Measurements from ENCODE around the gene MAX.

Gene MAX

DNA sequence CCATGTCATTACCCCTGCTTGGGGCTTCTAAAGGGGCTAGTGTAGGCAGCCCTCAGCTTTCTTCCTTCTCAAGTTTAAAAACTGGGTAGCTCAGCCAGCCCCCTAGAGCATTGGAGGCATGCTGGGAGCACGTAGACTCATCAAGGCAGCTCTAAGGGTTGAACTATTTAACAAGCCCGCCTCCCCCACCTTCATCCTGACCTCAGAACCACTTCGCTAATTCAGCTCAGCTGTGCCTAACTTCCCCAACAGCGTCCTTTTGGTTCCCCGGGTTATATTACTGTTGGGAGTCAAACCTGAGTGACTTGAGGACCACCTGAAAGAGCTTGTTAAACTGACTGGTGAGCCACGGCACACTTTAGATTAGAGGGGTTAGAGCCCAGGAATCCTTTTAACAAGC lies 30.1 kb downstream of the MAX start:
- DNase-seq = no peak

DNA sequence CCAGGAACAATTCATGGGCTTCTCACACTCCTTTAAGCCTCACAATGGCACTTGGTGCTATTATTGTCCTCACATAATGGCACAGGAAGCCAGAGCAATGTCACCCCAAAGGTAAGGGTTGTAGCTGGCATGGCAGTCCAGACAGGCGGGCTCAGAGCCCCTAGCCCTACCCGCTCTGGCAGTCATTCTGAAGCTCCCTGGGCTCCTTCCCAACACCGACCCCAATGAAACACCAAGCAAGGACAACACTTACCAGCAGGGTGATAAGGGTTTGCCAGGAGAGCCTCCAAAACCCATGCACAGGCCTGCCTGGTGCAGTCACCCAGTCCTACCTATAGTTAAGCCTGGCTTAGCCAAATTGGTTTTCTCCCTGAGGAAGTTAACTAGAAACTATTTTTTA lies 30.8 kb downstream of the MAX start:
- DNase-seq = no peak

DNA sequence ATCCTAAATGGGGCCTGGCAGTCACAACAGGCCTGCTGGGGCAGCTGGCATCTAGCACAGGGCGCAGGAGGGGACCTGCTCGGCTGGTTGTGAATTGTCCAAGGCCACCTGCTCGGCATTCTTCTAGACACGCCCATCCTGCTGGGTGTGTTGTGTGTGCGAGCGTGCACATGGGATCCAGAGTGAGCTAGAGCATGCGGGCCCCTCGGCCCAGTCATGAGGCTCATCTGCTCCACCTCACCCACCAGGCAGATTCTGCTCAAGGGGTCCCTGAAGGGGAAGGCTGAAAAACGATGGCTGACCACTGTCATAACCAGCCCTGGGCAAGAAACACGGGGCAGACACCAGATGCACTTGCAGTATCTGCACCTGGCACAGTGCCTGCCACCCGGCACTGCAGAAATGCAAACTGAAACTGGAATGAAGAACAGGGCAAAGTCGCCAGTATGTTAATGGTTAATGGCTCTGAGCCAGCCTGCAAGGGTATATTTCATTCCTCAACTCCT lies 31.8 kb downstream of the MAX start:
- DNase-seq = peak; percentile 56 to 74

DNA sequence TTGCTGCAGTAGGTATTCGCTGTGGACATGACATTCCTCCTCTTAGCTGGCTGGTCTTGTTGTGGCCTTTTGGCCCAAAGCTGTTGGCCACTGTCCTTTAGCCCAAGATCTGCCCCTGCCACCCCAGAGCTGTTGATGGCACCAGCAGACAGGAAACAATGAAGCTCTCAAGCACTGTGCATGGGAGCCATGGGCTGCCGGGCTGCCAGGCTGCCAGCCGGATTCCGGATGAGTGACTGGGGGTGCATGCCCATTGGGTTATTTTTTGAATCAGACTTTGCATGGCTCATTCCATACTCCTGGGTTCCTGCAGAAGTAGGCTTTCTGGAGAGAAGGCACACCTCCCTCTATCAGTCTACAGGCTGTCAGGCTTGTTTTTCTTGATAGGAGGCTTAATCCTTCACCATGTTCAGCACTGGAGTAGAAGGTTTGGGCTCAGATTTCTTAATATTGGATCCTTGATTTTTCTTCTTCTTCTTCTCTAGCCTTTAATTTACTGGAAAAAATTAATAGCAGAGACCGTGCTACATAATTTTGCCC lies 32.4 kb downstream of the MAX start:
- no peak for DNase-seq

DNA sequence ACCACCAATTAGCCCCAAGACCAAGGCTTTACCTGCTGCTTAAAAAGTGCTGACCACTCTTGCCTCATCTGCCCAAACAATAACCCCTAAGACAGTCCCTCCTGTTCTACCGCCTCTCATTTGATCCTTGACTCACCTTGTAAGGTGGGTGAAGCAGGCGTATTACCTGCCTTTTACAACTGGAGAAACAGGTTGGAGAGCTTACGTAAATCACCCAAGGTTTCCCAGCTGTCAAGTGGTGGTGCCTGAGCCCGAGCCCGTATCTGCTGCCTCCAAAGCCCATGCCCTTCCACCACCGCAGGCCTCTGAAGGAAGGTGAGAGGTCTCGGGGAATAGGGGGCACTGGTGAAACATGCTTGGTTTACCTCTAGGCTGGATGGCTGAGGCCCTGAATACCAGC lies 36.6 kb downstream of the MAX start:
- no peak for DNase-seq

DNA sequence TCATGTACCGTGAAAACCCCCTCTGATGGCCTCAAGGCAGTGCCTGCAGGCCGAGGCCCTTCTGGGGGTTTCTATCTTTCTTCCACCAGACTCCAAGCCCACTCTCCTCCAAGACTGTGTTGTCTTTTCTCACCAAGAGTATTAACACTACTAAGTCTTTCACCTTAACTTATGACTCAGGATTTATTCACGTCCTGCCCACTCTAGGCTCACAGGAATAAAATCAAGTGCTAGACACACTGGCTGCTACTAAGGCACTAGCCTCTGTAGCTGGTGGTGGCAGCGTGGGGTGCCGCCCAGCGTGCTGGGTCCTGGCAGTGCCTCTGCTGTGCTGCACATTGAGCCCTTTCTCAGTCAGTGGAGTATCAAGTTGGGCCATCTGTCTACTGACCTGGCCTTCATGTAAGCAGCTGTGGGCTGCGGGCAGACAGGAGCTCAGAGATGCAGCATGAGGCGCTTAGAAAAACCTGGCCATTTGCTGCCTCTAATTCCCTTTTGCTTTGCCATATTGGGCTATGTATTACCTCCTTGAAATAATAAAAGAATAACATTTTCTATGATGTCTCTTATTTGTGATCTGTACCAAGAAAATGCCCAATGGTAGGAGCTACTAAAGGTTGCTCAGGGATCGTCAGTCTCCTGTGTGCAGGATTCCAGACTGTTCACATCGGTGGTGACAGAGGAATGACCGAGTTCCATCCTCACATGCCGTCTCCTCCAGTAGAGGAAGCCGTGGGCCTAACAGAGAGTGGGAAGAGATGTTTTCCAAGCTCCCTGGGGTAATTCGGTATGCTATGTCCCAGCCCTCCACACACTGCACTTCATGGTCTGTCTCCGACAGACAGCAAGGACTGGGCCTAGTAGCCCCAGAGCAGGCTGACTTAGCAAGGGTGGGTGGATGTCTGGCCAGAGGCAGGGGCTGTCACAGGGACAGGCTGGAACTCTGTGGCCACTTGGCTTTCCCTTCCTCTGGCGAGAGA lies 39.9 kb downstream of the MAX start:
- DNase-seq = no peak

DNA sequence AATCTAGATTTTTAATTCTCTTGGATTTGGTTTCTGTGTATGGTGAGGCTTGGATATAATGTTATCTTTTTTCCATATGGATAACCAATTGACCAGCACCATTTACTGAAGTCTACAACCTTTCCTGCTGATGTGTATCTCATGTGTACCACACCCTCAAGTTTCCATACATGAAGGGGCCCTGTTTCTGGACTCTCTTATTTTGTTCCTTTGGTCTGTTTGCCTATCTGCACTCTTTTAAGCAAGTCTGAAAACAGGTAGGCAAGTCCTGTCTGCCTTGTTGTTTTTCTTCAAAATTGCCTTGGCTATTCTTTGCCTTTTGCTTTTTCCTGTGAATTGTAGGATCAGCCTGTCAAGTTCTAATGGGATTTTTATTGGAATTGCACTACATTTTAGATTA lies 44.6 kb downstream of the MAX start:
- DNase-seq = no peak

DNA sequence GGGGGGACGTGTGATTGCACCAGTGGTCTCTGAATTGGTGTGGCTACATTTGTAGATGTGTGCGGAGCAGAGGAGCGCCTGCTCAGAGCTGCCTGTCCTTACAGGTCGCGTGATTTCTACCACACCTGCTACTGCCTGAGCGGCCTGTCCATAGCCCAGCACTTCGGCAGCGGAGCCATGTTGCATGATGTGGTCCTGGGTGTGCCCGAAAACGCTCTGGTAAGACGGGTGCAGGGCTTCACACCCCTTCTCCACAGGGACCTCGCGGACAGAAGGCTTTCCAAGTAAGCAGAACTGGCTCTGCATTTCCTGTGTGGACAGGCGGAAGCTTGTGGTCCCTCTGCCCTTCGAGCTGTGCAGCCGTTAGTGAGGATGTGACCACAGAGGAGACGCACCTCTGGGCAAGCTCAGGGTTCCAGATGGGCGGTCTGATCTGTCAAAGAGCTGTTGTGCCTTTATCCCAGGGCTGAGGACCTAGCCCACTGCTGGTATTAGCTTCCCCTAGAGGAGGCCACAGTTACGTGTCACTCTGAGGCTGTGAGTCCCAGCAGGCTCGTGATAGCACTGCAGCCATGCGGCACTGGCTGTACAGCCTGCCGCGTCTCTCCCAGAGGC lies 47.7 kb downstream of the MAX start:
- DNase-seq = no peak

DNA sequence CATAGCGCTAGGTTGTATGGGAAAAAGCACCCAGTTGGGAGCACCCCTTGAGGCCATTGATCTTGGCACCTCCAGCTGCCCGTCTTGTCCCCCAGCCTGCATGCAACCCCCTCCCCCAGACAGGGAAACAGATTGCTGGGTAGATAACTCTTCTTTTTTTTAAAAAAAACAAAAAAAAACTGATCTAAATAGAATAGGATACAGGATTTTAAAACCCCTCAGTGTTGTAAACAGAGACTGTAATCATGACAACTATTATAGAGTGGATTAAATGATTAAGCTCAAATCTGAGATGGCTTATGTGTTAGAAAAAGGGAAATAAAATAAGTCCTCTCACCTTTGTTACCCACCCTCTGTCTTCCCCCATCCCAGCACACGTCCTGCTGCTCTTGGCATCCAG lies 48.9 kb downstream of the MAX start:
- DNase-seq = no peak

DNA sequence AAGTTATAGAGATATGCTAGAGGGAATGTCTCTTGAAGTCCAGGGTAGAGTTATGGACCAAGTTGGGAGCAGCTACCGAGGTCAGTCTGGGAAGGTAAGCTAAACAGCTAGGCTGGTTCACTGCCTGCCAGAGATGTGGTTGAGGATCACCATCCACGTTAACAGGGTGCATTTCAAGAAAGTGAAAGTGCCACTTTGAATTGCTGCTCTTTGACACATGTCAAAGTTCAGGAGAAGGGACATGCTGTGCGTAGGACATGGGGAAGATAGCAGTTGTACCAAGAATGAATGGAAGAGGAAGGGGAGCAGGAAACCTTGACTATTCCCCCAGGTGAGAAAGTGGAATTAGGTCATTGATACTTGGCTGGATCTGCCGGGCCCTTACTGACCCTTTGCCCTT lies 49.5 kb downstream of the MAX start:
- no peak for DNase-seq

DNA sequence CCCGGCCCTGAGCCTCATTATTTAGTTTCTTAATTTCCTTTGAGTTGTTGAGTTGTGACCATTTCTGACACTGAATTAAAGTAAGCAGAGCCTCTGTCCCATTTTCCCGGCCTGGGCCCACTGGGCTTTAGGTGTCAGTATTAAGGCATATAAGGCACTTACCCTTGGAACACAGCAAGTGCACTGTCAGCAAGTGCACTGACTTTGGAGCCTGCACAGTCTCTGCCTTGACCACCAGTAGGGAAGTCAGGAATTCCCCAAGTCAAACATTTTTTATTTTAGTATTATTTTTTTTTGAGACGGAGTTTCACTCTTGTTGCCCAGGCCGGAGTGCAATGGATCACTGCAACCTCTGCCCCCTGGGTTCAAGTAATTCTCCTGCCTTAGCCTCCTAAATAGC lies 56.6 kb downstream of the MAX start:
- DNase-seq = no peak

DNA sequence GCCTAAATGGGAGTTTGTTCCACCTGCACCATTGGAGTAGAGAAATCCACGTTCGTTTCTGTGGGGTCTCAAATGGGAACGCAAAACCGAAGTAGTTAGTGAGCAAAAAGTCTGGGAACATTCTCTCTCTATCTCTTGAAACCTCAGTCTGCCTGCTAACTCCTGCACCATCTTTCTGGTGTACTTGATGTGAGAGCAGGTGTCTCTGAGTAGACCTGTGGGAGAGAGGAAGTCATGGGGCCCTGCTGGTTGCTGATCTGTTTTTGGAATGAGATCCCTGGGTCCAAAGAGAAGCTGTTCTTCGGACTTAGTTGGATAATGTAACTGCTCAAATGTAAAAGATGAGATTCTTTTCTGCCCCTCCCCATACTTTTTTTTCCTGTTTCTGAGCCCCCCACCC lies 57.3 kb downstream of the MAX start:
- no peak for DNase-seq

DNA sequence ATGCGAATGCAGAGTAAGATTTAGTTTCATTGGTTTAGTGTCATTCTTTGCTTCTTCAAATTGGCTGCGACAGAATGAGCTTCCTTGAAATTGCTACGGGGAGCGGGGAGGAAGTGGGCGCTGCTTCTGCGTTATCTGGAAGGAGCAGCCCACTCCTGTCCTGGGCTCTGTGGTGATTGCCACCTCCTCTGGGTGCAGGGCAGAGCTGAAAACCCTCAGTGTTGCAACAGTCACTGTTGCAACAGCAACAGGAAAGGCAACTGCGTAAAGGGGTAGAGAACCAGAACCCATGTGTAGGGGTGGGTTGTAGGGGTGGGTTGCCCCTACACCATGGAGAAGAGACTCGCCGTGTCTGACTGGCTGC lies 57.7 kb downstream of the MAX start:
- no peak for DNase-seq

DNA sequence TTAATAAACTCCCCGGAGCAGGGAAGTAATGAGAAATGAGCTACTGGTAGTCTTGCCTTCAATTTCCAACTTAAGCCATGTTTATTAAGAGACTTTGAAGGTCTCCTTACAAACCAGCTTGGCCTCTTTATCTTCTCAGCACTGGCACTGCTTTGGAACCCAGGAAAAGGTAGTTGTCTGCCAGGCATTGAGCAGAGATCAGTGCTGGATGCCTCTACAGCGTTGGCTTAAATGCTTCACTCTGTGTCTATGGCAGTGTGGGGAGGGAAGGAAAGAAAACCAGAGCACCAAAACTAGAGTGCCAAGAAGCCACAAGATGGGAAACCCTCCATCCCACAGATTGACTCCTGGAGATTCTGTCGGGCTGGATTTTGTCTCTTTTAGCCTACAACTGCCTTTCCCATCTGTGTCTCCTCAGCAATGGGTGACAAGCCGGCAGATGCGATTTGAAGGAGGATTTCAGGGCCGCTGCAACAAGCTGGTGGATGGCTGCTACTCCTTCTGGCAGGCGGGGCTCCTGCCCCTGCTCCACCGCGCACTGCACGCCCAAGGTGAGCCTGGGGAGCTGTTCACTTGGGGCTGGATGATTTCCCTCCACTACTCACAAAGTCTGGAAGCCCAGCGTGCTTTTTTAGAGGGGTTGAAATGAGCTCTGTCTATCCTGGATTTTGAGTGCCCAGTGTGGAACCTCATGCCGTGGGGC lies 58.3 kb downstream of the MAX start:
- no peak for DNase-seq

DNA sequence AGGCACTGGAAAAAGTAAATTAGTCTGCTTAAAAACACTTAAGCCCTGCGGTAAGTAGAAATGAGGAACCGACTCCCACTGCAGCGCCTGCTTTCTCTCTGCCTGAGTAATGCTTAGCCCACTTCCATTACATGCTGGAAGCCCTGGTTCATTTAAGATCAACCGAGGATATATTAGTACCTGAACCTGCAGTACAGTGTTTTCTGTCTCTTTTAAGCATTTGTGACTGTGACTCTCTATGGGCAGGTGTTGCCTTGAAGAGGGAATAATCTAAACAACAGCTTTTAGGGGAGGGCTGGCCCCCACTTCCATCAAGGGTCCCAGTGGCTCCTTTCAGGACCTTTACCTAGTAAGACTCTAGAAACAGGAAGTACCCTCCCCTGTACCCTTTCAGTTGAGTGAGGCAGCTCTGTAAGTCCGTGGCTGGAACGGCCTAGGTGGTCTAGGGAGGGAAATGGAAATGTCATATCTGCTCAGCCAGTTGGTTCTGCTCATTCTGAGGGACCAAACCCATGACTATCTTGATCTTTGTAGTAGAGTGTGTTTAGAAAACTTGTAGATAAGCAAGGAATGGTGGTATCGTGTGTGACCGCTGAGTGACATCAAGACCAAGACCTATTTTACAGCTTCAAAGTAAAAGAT lies 59.5 kb downstream of the MAX start:
- no peak for DNase-seq

DNA sequence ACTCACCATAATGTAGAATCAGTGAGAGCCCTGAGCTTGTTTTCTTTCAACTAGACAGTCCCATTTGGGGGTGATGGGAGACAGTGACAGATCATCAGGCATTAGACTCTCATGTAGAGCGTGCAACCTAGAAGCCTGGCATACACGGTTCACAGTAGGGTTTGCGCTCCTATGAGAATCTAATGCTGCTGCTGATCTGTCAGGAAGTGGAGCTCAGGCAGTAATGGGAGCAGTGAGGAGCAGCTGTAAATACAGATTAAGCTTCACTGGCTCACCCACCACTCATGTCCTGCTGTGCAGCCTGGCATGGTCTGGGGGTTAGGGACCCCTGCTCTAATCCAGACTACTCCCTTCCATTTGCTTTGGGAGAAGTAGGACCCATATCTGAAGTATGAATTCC lies 60.0 kb downstream of the MAX start:
- no peak for DNase-seq

DNA sequence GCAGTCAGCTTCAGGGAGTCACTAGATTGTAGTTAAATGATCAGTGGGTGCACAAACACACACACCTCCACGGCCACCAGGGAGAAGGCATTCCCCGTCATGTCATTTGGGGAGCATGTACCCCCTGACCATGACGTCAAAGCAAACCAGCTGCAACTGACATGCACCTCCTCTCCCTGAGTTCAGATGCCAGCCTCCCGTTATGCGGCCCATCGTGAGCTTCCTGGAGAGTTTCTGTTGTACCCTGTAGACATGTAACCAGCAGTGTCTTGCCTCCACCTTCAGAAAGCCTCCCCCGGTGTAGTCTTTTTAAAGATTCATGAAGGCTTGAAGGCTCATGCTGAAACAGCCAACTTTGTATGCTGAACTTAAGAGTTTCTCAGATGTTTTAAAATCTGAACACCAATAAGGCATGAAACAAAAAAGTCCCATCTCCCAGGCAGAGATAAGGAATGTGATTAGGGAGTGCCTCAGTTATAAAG lies 60.8 kb downstream of the MAX start:
- no peak for DNase-seq

DNA sequence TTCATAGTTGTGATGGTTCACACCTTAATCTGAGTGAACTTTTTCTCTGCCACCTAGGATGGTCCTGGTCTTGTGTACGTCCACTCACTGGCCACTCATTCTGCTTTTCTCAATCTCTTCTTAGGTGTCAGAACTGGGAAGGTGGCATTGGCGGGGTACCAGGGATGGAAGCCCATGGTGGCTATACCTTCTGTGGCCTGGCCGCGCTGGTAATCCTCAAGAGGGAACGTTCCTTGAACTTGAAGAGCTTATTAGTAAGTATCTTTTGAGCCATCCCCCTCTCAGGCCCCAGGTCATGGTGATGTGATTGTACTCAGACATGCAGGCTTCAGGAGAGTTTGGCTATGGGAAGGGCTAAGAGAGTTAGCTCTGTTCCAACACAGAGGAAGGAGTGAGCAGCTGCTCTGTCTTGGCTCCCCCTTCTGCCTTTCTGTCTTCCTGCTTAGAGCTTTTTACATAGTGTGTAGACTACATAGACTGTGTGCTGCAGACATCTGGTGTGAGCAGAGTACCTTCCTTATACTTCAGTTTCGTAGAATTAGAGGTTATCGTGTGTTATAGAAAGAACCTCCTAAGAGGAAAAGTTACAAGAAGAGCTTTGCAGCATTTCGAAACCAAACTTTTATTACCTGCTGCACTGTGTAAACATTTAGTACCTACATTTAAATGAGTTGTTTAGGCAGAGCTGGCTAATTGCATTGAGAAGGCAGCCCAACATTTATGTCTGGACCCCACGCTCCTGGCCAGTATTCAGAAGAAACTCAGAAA lies 61.5 kb downstream of the MAX start:
- DNase-seq = no peak

DNA sequence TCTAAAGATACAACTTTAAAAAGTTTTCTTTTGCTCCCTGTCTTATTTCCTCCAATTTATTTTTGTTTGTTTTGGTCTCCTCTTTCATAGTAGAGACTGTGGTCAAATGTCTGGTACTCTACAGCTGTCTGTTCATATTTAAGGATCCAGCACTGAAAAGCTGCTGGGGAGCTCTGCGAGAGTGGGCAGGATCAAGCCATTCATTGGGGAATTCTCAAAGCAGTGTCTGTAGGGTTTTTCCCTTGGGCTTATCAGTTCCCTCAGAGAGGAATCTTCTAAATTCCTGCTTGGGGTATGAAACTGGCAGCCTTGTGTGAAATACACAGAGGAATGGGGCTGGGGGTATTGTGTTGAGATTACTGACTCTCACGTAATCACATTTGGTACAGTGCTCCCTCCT lies 63.4 kb downstream of the MAX start:
- no peak for DNase-seq

DNA sequence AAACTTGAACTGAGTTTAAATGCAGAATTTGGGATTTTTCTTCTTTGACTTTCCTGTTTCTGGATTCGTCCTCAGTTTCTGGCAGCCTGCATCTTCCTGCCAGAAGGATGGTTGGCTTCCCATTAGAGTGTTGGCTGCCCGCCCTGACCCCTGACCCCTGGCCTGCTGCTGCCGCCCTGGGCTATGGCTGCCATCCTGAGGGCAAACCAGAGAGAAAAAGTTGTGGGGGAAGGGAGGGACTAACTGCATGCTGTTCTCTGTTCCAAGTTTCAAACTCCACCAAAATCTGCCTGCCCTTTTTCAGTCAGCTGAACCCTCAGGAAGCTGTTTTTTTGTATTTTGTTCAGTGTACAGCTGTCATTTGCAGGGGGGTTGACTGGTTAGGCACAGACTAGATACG lies 67.3 kb downstream of the MAX start:
- no peak for DNase-seq

DNA sequence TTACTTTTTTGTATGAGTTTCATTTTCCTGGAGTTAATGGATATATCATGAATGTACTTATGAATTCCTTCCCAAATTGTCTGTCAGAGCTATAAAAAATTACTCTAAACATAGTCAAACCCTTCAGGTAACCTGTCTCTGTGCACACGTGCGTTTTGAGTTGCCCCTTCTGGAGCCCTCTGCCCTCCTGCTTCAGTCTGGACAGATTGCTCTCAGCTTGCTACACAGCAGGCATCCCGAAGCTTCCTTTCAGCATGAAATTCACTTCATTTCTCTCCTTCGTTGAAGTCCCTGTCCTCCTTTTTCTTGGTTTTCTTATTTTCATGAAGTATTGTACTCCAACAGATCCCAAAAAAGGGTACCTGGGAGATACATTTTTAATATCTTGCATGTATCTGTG lies 68.3 kb downstream of the MAX start:
- DNase-seq = no peak

DNA sequence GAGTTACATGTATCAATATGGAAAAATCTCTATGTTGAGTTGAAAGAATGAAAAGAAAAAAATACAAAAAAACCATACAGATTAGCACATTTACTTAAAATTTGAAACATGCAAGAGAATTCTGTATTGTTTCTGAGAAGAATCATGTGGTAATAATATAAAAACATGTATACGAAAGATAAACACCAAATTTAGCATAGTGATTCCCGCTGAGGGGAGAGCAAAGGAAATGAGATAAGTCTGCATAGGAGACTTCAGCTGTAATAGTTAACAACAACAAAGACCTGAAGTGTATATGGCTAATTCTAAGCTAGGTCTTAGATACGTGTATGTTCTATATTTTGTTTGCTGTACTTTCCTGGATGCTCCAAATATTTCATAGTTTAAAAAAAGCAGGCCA lies 69.1 kb downstream of the MAX start:
- no peak for DNase-seq

Data from NCI-H187 (cell line).